ENCODE results near the gene PAPSS2.
"Not testable (repeated sequence)": the region's sequence is repeated elsewhere in the genome, so short reads cannot be mapped to it uniquely, and the experiment has no call there.

PAPSS2 gene

DNA sequence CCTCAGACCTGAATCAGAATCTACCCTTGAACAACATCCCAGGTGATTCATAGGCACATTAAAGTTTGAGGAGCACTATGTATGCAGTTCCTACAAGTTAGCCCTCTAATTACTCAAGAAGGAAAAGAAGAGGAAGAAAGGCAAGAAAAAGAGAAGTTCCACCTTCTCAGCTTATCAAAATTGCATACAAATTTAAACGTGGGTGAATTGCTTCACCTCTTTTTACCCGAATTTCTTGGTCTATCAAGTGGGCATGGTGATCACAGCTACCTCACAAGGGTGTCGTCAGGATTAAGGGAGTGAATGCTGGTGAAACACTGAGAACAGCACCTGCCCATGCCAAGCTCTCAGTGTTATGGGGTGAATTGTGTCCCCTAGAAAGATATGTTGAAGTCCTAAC is 43.8 kb upstream of the PAPSS2 start:
- no peak overlapping the region for H2AFZ ChIP-seq (ENCODE audit: low read depth, low read length, severe bottlenecking)
- no peaks in the 10 kb centered on the region for H3K9me2 ChIP-seq (replicated peaks; ENCODE audit: insufficient read depth, low read length)
- TF ChIP-seq EZH2phosphoT487 (conservative IDR thresholded peaks at IDR 0.05; ENCODE audit: low read length): no peak
- TF ChIP-seq, protein P1, sequence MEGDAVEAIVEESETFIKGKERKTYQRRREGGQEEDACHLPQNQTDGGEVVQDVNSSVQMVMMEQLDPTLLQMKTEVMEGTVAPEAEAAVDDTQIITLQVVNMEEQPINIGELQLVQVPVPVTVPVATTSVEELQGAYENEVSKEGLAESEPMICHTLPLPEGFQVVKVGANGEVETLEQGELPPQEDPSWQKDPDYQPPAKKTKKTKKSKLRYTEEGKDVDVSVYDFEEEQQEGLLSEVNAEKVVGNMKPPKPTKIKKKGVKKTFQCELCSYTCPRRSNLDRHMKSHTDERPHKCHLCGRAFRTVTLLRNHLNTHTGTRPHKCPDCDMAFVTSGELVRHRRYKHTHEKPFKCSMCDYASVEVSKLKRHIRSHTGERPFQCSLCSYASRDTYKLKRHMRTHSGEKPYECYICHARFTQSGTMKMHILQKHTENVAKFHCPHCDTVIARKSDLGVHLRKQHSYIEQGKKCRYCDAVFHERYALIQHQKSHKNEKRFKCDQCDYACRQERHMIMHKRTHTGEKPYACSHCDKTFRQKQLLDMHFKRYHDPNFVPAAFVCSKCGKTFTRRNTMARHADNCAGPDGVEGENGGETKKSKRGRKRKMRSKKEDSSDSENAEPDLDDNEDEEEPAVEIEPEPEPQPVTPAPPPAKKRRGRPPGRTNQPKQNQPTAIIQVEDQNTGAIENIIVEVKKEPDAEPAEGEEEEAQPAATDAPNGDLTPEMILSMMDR (IDR thresholded peaks at IDR 0.05; ENCODE audit: insufficient read depth, low read length, poor library complexity, severe bottlenecking): no peak
- H3K9ac ChIP-seq (ENCODE audit: low read length): no peak overlapping the region
- H3K4me3 ChIP-seq (ENCODE audit: insufficient read depth, low read length, poor library complexity, severe bottlenecking): no peak overlapping the region
- no peaks in the 10 kb centered on the region; the same call in 1 of the 2 replicates for H3K9me3 ChIP-seq (ENCODE audit: insufficient read depth, low read length)
- H4K20me1 ChIP-seq (ENCODE audit: low read depth, low read length): no peaks in the 10 kb centered on the region
- no peak overlapping the region for H3K4me2 ChIP-seq (ENCODE audit: low read depth, low read length, poor library complexity, severe bottlenecking)
- H3F3A ChIP-seq (ENCODE audit: insufficient read depth): no peaks in the 10 kb centered on the region
- H3K27ac ChIP-seq (ENCODE audit: low read depth, low read length): no peak overlapping the region
- H3K27me3 ChIP-seq (ENCODE audit: low read length): 0 out of 2 replicates have a peak, but pooled peaks cover 2% of the 10 kb centered on the region
- H3K36me3 ChIP-seq (ENCODE audit: low read length): no peaks in the 10 kb centered on the region
- no peaks in the 10 kb centered on the region for H3K79me2 ChIP-seq (ENCODE audit: insufficient read depth, low read length)

DNA sequence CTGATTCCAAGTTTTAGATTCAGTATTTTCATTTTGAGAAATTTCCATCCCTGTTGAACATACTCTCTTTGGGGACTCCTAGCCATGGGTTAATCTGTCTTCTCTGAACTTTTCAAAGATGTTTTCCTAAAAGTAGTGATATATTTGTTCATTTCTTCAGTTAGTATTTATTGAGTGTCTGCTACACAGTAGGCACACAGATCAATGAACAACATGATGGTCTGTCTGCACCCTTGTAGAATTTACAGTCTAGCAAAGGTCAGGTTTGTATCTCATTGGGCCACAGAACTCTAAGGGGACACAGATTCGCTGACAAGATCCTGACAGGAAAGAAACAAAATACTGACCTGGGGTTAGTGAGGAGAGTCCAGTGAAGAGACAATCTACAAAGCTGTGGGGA is 42.2 kb upstream of the PAPSS2 start:
- Histone ChIP-seq H3K27ac (ENCODE audit: low read depth, low read length) (no peak overlapping the region), H3K9ac (ENCODE audit: low read length) (no peak overlapping the region), H3K36me3 (ENCODE audit: low read length) (no peaks in the 10 kb centered on the region), H2AFZ (ENCODE audit: low read depth, low read length, severe bottlenecking) (no peak overlapping the region), H3F3A (ENCODE audit: insufficient read depth) (no peaks in the 10 kb centered on the region), H3K79me2 (ENCODE audit: insufficient read depth, low read length) (no peaks in the 10 kb centered on the region), H4K20me1 (ENCODE audit: low read depth, low read length) (no peaks in the 10 kb centered on the region), H3K27me3 (ENCODE audit: low read length) (0 out of 2 replicates have a peak, but pooled peaks cover 2% of the 10 kb centered on the region), H3K9me2 (replicated peaks; ENCODE audit: insufficient read depth, low read length) (no peaks in the 10 kb centered on the region), H3K4me3 (ENCODE audit: insufficient read depth, low read length, poor library complexity, severe bottlenecking) (no peak overlapping the region), H3K4me2 (ENCODE audit: low read depth, low read length, poor library complexity, severe bottlenecking) (no peak overlapping the region), H3K9me3 (ENCODE audit: insufficient read depth, low read length) (no peaks in the 10 kb centered on the region)
- no peak for TF ChIP-seq EZH2phosphoT487 (conservative IDR thresholded peaks at IDR 0.05; ENCODE audit: low read length)

DNA sequence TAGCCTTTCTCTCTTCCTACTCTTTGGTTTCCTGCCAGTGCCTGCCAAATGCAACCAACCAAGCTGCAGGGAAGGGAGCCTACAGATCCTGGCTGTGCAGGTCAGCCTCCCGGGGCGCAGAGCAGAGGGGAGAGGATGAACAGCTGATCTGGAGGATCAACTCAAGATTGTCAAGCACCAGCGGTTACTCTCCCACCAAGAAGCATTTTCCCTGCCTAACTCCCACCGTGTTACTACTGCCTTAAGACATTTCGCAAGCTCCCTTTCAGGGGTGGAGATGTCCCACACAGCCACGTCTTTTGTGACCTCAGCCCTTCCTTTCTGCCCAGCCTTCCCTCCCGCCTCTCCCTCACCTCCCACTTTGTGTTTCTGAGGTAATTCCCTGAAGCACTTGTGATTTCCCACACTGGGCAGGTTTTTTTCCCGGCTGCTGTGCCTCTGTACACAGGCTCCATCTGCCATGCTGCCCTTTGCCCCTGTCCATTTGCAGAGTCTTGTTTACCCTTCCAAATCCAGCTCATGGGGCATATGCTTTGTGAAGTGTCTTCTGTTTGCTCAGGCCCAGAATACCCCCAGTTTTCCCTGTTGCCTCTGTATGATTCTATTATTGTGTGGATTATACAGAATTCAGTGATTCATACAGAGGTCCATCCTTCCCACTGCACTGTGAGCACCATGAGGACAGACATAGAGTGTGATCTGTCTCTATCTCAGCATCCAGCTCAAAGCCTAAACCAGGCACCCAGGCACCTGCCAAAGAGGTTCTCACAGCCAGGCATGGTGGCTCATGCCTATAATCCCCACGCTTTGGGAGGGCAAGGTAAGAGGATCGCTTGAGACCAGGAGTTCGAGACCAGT is 40.9 kb upstream of the PAPSS2 start:
- Histone ChIP-seq H2AFZ (ENCODE audit: low read depth, low read length, severe bottlenecking) (no peak overlapping the region), H3K4me2 (ENCODE audit: low read depth, low read length, poor library complexity, severe bottlenecking) (no peak overlapping the region), H3K9ac (ENCODE audit: low read length) (no peak overlapping the region), H4K20me1 (ENCODE audit: low read depth, low read length) (no peaks in the 10 kb centered on the region), H3F3A (ENCODE audit: insufficient read depth) (no peaks in the 10 kb centered on the region), H3K27ac (ENCODE audit: low read depth, low read length) (no peak overlapping the region), H3K79me2 (ENCODE audit: insufficient read depth, low read length) (no peaks in the 10 kb centered on the region), H3K4me3 (ENCODE audit: insufficient read depth, low read length, poor library complexity, severe bottlenecking) (no peak overlapping the region), H3K9me3 (ENCODE audit: insufficient read depth, low read length) (no peaks in the 10 kb centered on the region), H3K9me2 (replicated peaks; ENCODE audit: insufficient read depth, low read length) (no peaks in the 10 kb centered on the region), H3K27me3 (ENCODE audit: low read length) (0 out of 2 replicates have a peak, but pooled peaks cover 2% of the 10 kb centered on the region), H3K36me3 (ENCODE audit: low read length) (no peaks in the 10 kb centered on the region)
- TF ChIP-seq, protein P1 (IDR thresholded peaks at IDR 0.05; ENCODE audit: insufficient read depth, low read length, poor library complexity, severe bottlenecking): no peak
- TF ChIP-seq EZH2phosphoT487 (conservative IDR thresholded peaks at IDR 0.05; ENCODE audit: low read length): no peak

DNA sequence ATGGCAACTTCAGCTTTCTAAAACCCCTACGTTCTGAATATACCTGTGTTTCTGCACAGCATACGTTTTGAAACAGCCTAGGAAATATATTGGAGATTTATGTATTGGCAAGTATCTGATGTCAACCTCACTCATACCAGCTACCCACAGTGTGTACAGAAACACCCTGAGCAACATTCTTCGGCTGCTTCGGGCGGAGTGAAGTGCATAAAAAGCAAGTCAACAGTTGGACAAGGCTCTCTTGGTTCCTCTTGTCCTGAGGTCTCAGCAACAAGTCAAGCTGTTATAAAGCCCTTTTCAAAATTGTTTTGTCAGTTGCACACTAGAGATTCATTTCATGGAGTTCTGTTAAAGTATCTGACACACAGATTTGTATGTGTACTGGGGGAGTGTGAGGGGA is 40.0 kb upstream of the PAPSS2 start:
- H2AFZ ChIP-seq (ENCODE audit: low read depth, low read length, severe bottlenecking): no peak overlapping the region
- no peak overlapping the region for H3K4me2 ChIP-seq (ENCODE audit: low read depth, low read length, poor library complexity, severe bottlenecking)

DNA sequence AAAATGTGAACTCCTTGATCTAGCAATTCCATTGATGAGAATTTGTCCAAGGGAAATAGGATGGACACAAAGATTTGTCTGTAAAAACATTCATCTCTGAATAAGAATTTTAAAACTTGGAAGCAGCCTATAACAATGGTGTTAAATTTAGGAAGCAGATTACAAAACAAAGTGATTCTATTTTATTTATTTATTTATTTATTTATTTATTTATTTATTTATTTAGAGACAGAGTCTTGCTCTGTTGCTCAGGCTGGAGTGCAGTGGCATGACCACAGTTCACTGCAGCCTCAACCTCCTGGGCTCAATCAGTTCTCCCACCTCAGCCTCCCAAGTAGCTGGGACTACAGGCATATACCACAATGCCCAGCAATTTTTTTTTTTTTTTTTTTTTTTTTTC is 38.2 kb upstream of the PAPSS2 start:
- H3K9ac ChIP-seq (ENCODE audit: low read length); H3K36me3 ChIP-seq (ENCODE audit: low read length); H3K4me3 ChIP-seq (ENCODE audit: insufficient read depth, low read length, poor library complexity, severe bottlenecking); H3K27me3 ChIP-seq (ENCODE audit: low read length); H2AFZ ChIP-seq (ENCODE audit: low read depth, low read length, severe bottlenecking); H3K27ac ChIP-seq (ENCODE audit: low read depth, low read length); H3K9me3 ChIP-seq (ENCODE audit: insufficient read depth, low read length); H4K20me1 ChIP-seq (ENCODE audit: low read depth, low read length); H3K79me2 ChIP-seq (ENCODE audit: insufficient read depth, low read length); H3F3A ChIP-seq (ENCODE audit: insufficient read depth); H3K4me2 ChIP-seq (ENCODE audit: low read depth, low read length, poor library complexity, severe bottlenecking); H3K9me2 ChIP-seq (replicated peaks; ENCODE audit: insufficient read depth, low read length): not testable (repeated sequence)

More for the DNA sequence above, 40.0 kb upstream of the PAPSS2 start:
- H4K20me1 ChIP-seq (ENCODE audit: low read depth, low read length): no peaks in the 10 kb centered on the region
- H3K27me3 ChIP-seq (ENCODE audit: low read length): 0 out of 2 replicates have a peak, but pooled peaks cover 2% of the 10 kb centered on the region
- TF ChIP-seq EZH2phosphoT487 (conservative IDR thresholded peaks at IDR 0.05; ENCODE audit: low read length): no peak
- TF ChIP-seq, protein P1 (IDR thresholded peaks at IDR 0.05; ENCODE audit: insufficient read depth, low read length, poor library complexity, severe bottlenecking): no peak
- no peaks in the 10 kb centered on the region for H3K9me3 ChIP-seq (ENCODE audit: insufficient read depth, low read length)
- H3K9ac ChIP-seq (ENCODE audit: low read length): no peak overlapping the region
- H3K79me2 ChIP-seq (ENCODE audit: insufficient read depth, low read length): no peaks in the 10 kb centered on the region
- H3K27ac ChIP-seq (ENCODE audit: low read depth, low read length): no peak overlapping the region
- H3F3A ChIP-seq (ENCODE audit: insufficient read depth): no peaks in the 10 kb centered on the region
- no peaks in the 10 kb centered on the region for H3K9me2 ChIP-seq (replicated peaks; ENCODE audit: insufficient read depth, low read length)
- H3K36me3 ChIP-seq (ENCODE audit: low read length): no peaks in the 10 kb centered on the region
- H3K4me3 ChIP-seq (ENCODE audit: insufficient read depth, low read length, poor library complexity, severe bottlenecking): no peak overlapping the region

Measured in SU-DHL-6 (cell line).